PC-3 (cell line): ENCODE data around the gene NDE1. TPM values are rescaled to one million over a fixed set of nuclear protein-coding genes. Genes with fewer than 3 reads are reported as not detected.

Experiments used
- ATAC-seq: fragments of 200-7000 bp; cut with Tn5 transposase; 2 replicates; pipeline ENCODE4 v1.9.1; 2020; ENCODE audit warnings: mild to moderate bottlenecking, moderate library complexity
- BruUV-seq: library from RNA; stranded (reverse); fragments of 400-500 nt; replicated peaks from 2 replicates; lab custom pipeline; 2021; lab: Mats Ljungman, UMichigan
- CTCF ChIA-PET: fragments of 300-600 bp; sonication (Branson Sonifier 250); formaldehyde crosslinking; loops from one replicate; lab custom pipeline; 2022; ENCODE audit warnings: antibody characterized with exemption; lab: Charles Lee
- POLR2A ChIA-PET: fragments of 300-600 bp; sonication (Branson Sonifier 250); formaldehyde crosslinking; loops from one replicate; lab custom pipeline; 2022; ENCODE audit warnings: antibody characterized with exemption; ENCODE audit not compliant: unreplicated experiment; lab: Charles Lee
- DNase-seq: peaks from one replicate; pipeline ENCODE4 v3.0.0-alpha.2; 2015
- H2AFZ ChIP-seq: fragments of 300-600 bp; sonication (generic); 2 replicates; pipeline ENCODE4 v1.6.0; 2016; ENCODE audit warnings: antibody characterized with exemption, low read length
- H3F3A ChIP-seq: fragments of 300-600 bp; sonication (generic); one replicate; pipeline ENCODE4 v1.6.0; 2017; ENCODE audit warnings: antibody characterized with exemption, low read length, control low read depth, mild to moderate bottlenecking; ENCODE audit not compliant: unreplicated experiment
- H3K27ac ChIP-seq: fragments of 300-600 bp; sonication (generic); 2 replicates; pipeline ENCODE4 v1.5.1; 2016; ENCODE audit warnings: mild to moderate bottlenecking, low read length
- H3K27me3 ChIP-seq: fragments of 300-600 bp; sonication (generic); 2 replicates; pipeline ENCODE4 v1.6.1; 2016; ENCODE audit warnings: low read length, mixed read lengths
- H3K36me3 ChIP-seq: fragments of 300-600 bp; sonication (generic); 2 replicates; pipeline ENCODE4 v1.6.1; 2016; ENCODE audit warnings: low read depth, mixed run types, low read length, mixed read lengths
- H3K4me1 ChIP-seq: fragments of 300-600 bp; sonication (generic); 2 replicates; pipeline ENCODE4 v1.5.1; 2016; ENCODE audit warnings: low read length; ENCODE audit not compliant: insufficient read depth
- H3K4me2 ChIP-seq: fragments of 300-600 bp; sonication (generic); 2 replicates; pipeline ENCODE4 v1.6.0; 2016; ENCODE audit warnings: low read length
- H3K4me3 ChIP-seq: fragments of 300-600 bp; sonication (generic); 2 replicates; pipeline ENCODE4 v1.5.1; 2016; ENCODE audit warnings: mild to moderate bottlenecking, low read length, mixed read lengths
- H3K79me2 ChIP-seq: fragments of 300-600 bp; sonication (generic); 2 replicates; pipeline ENCODE4 v1.6.1; 2017; ENCODE audit warnings: low read length, mixed read lengths
- H3K9ac ChIP-seq: fragments of 300-600 bp; sonication (generic); 2 replicates; pipeline ENCODE4 v1.6.0; 2016; ENCODE audit warnings: mild to moderate bottlenecking, low read length
- H3K9me2 ChIP-seq: fragments of 300-600 bp; sonication (generic); replicated peaks from 2 replicates; pipeline ENCODE4 v1.6.1; 2016; ENCODE audit warnings: mixed run types, low read length, mixed read lengths
- H3K9me3 ChIP-seq: fragments of 300-600 bp; sonication (generic); 2 replicates; pipeline ENCODE4 v1.6.1; 2016; ENCODE audit warnings: low read length, mixed read lengths
- H4K20me1 ChIP-seq: fragments of 300-600 bp; sonication (generic); 2 replicates; pipeline ENCODE4 v1.6.1; 2016; ENCODE audit warnings: low read length, mixed read lengths
- CTCF ChIP-seq: fragments of 300-600 bp; sonication (generic); conservative IDR thresholded peaks from 2 replicates; pipeline ENCODE4 v1.5.1; 2017; ENCODE audit warnings: antibody characterized with exemption, low read depth, mild to moderate bottlenecking, low read length
- EZH2 ChIP-seq: fragments of 300-600 bp; sonication (generic); IDR thresholded peaks from one replicate; pipeline ENCODE4 v1.6.1; 2017; ENCODE audit warnings: antibody characterized with exemption, mild to moderate bottlenecking, low read length; ENCODE audit not compliant: unreplicated experiment
- EZH2phosphoT487 ChIP-seq: fragments of 300-600 bp; sonication (generic); IDR thresholded peaks from 2 replicates; pipeline ENCODE4 v1.6.1; 2018; ENCODE audit warnings: mild to moderate bottlenecking, antibody characterized with exemption, low read length, borderline replicate concordance
- intact Hi-C: fragments of 100-400 bp; cut with micrococcal nuclease; formaldehyde crosslinking; loops from 2 replicates; pipeline ENCODE4 v1.9.0; 2023
- total RNA-seq: library from RNA; depleted of rRNA; stranded (reverse); fragments of >200 nt; gene quantifications from 2 replicates; pipeline ENCODE4 v1.2.3, GENCODE V29; 2014

NDE1 gene
- total RNA-seq, 1 experiment from 2014 or later: 24.9 TPM

DNA sequence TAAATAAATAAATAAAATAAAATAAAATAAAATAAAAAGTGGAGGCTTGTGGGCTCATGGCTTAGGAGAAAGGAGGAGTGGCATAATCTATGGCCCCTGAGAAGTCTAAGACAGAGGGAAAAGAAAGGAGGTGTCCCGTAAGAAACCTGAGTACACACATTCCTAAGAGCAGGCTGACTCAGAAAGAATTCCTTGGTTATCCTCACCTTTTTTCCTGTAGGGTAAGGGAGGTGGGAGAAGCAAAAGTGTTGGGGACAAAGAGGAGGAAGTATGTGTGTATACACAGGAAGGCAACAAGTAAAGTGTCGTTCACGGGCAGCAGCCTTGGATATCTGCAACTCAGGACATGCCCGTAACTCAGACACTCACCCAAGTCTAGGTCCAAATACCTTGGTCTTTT lies 36.4 kb upstream of the NDE1 start:
- Histone ChIP-seq H4K20me1 (no peaks in the 10 kb centered on the region), H3K9ac (no peak overlapping the region), H3K4me2 (no peak overlapping the region), H3K36me3 (peaks cover 4% of the 10 kb centered on the region; the same call in 1 of the 2 replicates), H2AFZ (no peak overlapping the region; the same call in 1 of the 2 replicates), H3K27me3 (no peaks in the 10 kb centered on the region), H3K27ac (peak overlapping the region; percentile 29; the same call in 1 of the 2 replicates), H3F3A (no peaks in the 10 kb centered on the region), H3K9me3 (no peaks in the 10 kb centered on the region), H3K9me2 (no peaks in the 10 kb centered on the region), H3K4me3 (no peak overlapping the region), H3K4me1 (peaks cover 12% of the 10 kb centered on the region), H3K79me2 (no peaks in the 10 kb centered on the region)
- TF ChIP-seq EZH2: no peak
- TF ChIP-seq CTCF: no peak
- no peak for TF ChIP-seq EZH2phosphoT487
- POLR2A ChIA-PET: interaction anchor here (0.6 kb wide), 1 partner anchor 29 kb away, joined by 8 read pairs; the partner anchor contains the start of gene MARF1
- no TSS peak for BruUV-seq
- ATAC-seq (peak; percentile 81), DNase-seq (peak; percentile 73)
- CTCF ChIA-PET: no interaction called here
- intact Hi-C loops: no loop called here

- ChIA-PET CTCF (no interaction called here), POLR2A (no interaction called here)
- no peaks in the 10 kb centered on the region; the same call in 1 of the 2 replicates for H3K36me3 ChIP-seq
Measured at GRCh38 chr16:15616012-15616411, 34.0 kb upstream of the NDE1 start.

More at GRCh38 chr16:15616012-15616411, 34.0 kb upstream of the NDE1 start:
- DNase-seq: no peak
- Histone ChIP-seq H3K4me2 (no peak overlapping the region), H3K9me3 (no peaks in the 10 kb centered on the region), H3K79me2 (no peaks in the 10 kb centered on the region), H3K4me1 (peaks cover 5% of the 10 kb centered on the region), H3F3A (no peaks in the 10 kb centered on the region), H3K27ac (no peak overlapping the region), H4K20me1 (no peaks in the 10 kb centered on the region), H2AFZ (no peak overlapping the region), H3K27me3 (no peaks in the 10 kb centered on the region), H3K9ac (no peak overlapping the region), H3K4me3 (no peak overlapping the region), H3K9me2 (no peaks in the 10 kb centered on the region)
- BruUV-seq: no TSS peak
- no peak for ATAC-seq
- intact Hi-C loops: no loop called here
- TF ChIP-seq EZH2 (no peak), CTCF (no peak), EZH2phosphoT487 (no peak)
